GM10847 (cell line): Measurements from ENCODE around the gene PRKCH.

Source experiments
- POLR2A ChIP-seq: IDR thresholded peaks from 2 replicates; pipeline ENCODE4 v1.6.1; 2011; ENCODE audit not compliant: insufficient read length; ENCODE audit errors: extremely low read depth

The PRKCH gene

DNA sequence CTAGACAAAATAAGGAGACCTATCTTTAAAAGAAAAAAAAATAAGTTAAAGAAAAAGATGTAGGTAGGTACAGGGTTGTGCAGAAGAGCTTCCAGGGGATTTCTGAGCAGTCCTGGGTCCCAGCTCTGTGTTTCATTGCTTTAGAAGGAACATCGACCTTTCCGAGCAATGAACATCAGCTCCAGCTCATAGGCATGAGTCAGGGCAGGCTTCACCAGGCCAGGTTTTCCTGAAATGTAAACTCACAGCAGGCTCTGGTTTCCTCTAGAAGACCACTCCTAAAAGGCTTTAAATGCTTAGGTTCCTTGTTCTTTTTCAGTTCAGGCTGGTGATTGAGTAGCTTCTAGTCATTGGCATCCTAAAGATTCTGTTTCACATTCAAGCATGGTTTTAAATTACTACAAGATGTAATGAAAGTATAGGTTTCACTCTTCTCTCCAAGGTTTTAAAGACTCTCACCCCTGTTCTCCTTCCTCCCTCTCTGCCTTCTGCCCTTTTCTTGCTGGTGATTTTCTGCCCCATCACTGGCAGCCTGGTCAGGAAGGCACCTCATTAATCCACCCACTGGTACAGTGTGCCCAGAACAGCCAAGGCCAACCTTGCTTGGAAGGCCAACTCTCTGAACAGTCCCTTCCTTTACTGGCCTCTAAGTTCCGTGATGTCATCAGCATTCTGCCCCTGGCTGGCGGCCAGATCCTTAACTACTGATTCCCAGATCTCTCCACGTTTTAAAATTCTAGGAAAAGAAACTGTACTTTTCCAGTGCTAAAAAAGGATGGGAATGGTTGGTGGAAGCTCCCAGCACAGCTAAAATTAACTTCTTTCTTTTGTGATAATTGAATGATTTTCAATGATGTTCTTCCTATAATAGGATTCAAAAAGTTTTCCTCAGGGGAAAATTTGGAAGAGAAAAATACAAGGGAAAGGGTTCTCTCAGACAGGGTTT is 264.5 kb downstream of the PRKCH start:
- no peak for TF ChIP-seq POLR2A

DNA sequence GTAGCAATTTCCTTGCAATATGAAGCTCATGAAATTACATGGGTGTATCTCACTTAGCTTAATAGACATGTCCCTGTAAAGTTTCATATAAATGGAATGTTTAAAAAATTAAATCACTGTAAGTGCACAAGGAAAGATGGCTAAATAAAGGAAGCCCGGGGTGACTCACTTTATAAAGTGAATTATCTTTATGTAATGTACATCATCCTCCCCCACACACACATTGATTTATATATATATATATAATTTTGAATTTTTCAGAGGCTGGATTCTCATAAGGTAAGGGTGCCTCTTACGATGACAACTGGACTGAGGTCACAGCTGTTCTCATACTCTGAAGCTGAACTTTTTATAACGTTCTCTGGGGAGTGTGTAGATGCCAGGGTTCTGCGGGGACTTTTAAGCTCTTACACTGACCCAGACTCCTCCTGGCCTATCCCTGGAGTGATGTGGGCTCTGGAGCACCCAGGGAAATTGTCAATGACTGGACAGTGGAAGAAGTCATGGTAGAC is 265.2 kb downstream of the PRKCH start:
- TF ChIP-seq POLR2A: no peak

DNA sequence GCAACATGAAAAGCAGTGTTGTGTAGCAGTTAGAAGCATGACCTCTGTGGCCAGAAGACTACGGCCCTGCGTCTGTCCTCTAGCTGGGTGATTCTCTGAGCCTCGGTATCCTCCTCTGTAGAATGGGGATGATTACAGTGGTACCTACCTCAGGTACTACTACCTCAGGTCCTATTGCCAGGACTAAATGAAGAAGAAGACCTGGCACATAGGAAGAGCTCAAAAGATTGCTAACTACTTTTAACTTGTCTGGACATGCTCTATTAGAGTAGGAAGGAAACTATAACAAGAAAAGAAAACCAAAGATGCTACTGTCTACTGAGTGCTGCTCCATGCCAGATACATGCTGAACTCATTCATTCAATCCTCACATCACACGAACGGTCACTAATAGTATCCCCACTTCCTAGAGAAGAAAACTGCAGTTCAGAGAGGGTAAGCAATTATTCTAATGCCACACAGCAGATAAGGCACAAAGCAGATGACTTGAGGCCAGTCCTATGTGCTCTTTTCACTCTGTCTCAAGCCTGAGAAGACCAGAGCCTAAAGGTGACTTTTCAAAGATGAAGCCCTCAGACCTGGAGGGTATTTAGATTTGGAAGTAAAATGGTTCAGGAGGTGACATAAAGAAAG is 265.8 kb downstream of the PRKCH start:
- TF ChIP-seq POLR2A: no peak

DNA sequence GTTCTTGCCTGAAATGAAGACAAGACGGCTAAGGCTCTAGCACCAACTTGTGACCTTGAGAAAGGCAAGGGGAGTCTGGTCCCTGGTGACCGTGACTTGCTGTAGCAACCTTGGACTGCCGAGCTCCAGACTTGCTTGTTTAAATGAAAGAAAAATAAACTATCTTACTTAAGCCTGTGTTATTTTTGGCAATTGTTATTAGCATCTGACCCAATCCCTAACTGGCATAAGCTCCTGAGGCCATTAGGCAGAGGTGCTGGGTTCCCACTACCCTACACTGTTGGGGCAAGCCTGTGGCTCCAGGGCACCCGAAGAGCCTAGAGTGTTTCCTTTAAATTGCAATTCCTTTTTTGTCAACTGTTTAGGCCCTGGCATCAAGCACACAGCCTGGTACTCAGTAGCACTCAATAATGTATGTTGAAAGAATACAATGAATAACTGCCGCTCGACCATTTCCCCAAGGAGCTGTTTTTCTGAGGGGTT is 267.1 kb downstream of the PRKCH start:
- no peak for TF ChIP-seq POLR2A

DNA sequence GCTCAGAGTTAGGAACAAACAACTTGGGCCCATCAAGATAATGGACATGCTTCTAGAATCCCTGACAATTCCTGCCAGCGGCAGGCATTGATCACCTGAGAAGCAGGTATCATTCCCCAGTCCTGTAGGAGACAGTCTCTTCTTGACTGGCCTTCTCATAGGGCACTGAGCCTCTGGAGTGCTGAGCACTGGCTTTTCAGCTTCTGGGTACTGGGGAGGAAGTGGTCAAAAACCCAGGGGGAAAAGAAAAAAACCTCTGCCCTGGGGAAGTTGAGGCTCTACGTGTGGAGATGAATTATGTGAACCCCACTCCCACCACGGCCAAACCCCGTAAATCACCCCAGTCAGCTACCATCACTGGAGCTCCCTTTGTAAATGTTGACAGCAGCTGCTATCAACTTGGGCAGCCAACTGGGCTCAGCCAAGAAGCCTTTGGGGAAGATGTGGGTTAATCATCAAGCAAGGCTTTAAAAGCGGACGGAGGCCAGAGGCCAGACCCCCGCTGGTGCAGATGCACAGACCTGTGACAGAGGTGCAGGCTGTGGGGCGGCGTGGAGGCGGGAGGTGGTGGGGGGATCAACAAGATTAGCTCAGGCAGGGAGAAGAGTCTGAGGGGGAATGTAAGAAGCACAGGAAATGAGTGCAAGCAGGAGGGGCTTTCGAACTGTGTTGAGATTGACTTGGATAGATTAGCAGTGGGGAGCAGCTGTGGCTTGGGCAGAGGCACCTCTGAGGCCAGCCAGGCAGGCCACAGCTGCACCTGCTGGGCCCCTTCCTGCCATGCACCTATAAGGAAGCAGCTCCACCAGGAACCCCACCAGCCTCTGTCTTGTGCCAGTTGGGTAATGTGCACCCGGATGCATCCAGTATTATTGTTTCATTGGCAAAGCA is 268.6 kb downstream of the PRKCH start:
- TF ChIP-seq POLR2A: no peak

DNA sequence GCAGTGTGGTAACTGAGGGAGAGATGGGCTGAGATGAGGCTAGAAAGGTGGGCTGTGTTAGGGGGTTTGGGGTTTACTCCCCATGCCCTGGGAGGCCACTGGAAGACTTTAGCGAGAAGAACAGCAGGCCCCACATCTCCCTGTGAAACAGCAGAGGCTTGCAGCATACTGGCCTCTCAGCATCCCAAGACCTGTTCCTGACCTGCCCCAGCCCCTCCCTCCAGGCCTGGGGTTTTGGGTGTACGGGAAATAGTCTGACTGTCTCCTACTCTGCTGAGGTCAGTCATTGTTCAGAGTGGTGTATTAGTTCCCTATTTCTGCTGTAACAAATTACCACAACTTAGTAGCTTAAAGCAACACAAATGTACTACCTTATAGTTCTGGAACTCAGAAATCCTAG is 270.5 kb downstream of the PRKCH start:
- TF ChIP-seq POLR2A: no peak

DNA sequence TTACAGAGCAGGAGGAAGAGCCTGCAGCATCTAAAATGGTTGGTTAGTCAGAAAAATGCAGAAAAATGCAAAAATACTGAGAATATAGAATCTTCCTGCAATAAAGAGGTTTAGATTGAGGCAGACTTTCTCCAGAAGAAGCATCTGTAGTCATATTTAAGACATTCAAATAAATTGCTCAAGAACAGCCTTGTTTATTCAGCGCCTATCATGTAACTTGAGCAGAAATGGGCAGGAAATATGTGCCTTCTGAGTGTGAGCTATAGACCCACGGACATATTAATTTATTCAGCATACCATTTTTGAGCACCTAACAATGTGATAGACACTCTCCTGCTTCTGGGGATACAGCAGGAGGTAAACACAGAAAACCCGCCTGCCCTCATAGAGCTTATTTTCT is 272.0 kb downstream of the PRKCH start:
- no peak for TF ChIP-seq POLR2A

DNA sequence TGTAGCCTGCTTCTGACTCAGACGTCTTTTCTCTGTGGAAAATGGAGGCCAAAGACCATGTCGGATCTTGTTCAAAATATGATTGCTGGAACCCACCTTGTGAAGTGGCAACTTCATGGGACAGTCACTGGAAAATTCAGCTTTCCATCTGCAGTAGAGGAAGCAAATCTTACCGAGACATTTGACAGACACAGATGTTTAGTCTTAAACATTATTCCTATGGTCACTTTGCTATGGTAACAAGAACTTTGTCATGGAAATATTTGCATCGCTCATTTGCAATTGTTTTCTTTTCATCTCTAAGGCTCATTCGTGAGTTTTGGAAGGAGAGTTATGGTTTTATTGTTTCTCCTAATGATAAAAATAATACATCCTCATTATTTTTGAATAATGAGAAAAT is 275.6 kb downstream of the PRKCH start:
- no peak for TF ChIP-seq POLR2A

DNA sequence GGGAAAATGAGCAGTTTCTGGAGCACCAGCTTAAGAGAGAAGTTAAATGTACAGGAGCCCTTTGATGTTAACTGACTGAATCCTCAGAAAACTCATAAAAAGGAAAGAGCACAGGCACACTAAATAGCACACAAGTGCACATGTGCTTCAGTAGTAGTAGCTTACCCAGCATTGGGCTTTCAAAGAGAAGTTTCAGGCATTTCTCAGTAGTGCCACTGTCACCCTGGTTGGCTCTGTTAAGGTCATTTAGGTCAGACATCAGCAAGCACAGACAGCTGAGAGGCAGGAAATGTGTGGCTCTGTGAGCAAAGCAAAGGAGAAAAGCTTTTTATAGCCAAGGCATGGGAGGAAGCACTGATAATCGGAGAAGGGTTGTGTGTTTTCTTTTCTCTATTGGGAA is 277.6 kb downstream of the PRKCH start:
- no peak for TF ChIP-seq POLR2A

DNA sequence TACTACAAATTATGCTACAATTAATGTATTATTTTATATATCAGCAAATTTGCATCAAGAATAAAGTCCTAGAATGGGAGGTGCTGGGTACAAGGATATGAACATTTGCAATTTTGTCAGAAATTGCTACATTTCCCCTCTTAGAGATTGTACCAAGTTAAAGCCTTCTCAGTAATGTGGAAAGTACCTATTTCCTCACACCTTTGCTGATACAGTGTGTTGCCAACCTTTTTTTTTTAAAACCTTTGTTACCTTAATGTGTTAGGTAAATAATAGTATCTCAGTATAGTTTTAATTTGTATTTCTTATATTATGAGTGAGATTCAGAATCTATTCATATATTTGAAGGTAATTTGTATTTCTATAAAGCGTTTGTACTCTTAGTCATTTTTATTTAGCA is 278.6 kb downstream of the PRKCH start:
- TF ChIP-seq POLR2A: no peak
